Measurements from ENCODE around the gene C10orf67. TPM values are rescaled to one million over a fixed set of nuclear protein-coding genes. Genes with fewer than 3 reads are reported as not detected.
A peak's percentile ranks its signal among the peaks of the same experiment; 100 is the strongest.
"Not testable (repeated sequence)": the region's sequence is repeated elsewhere in the genome, so short reads cannot be mapped to it uniquely, and the experiment has no call there.

Gene C10orf67
- total and polyA plus RNA-seq, 2 donors, result 0.05 to 0.16 TPM

- no peaks in the 10 kb centered on the region for H3K27me3 ChIP-seq (ENCODE audit: control insufficient read depth in 2 of 2, insufficient read depth in 1 of 2, low read length in 1 of 2)
- H3K4me3 ChIP-seq (ENCODE audit: low read length in 2 of 2), result no peak overlapping the region
- 84% methylated on average over 3 of the region's 3 CpGs for WGBS
- H3K4me1 ChIP-seq (ENCODE audit: control insufficient read depth in 2 of 2, insufficient read depth in 2 of 2, low read length in 2 of 2), result no peaks in the 10 kb centered on the region
- H3K9me3 ChIP-seq (ENCODE audit: control insufficient read depth in 2 of 2, insufficient read depth in 1 of 2, low read length in 1 of 2), result no peaks in the 10 kb centered on the region
- H3K27ac ChIP-seq (ENCODE audit: low read depth in 1 of 2, low read length in 1 of 2), result no peak overlapping the region
- H3K36me3 ChIP-seq (ENCODE audit: control insufficient read depth in 2 of 2, insufficient read depth in 2 of 2, low read length in 1 of 2), result no peaks in the 10 kb centered on the region
- no peak for DNase-seq (ENCODE audit: low read depth in 6 of 9, low spot score in 9 of 9)
Observed at GRCh38 chr10:23379686-23380085, 35.1 kb upstream of the C10orf67 start.

GRCh38 chr10:23376229-23376655 is 31.6 kb upstream of the C10orf67 start:
- no peak overlapping the region for H3K4me3 ChIP-seq (ENCODE audit: low read length in 2 of 2)
- 95% methylated on average over 3 of the region's 3 CpGs for WGBS
- H3K9me3 ChIP-seq (ENCODE audit: control insufficient read depth in 2 of 2, insufficient read depth in 1 of 2, low read length in 1 of 2), result no peaks in the 10 kb centered on the region
- H3K27ac ChIP-seq (ENCODE audit: low read depth in 1 of 2, low read length in 1 of 2), result no peak overlapping the region
- no peaks in the 10 kb centered on the region for H3K4me1 ChIP-seq (ENCODE audit: control insufficient read depth in 2 of 2, insufficient read depth in 2 of 2, low read length in 2 of 2)
- H3K27me3 ChIP-seq (ENCODE audit: control insufficient read depth in 2 of 2, insufficient read depth in 1 of 2, low read length in 1 of 2), result no peaks in the 10 kb centered on the region
- no peaks in the 10 kb centered on the region for H3K36me3 ChIP-seq (ENCODE audit: control insufficient read depth in 2 of 2, insufficient read depth in 2 of 2, low read length in 1 of 2)
- peak in 1 of 9 donors; percentile 13 for DNase-seq (ENCODE audit: low read depth in 6 of 9, low spot score in 9 of 9)

DNA sequence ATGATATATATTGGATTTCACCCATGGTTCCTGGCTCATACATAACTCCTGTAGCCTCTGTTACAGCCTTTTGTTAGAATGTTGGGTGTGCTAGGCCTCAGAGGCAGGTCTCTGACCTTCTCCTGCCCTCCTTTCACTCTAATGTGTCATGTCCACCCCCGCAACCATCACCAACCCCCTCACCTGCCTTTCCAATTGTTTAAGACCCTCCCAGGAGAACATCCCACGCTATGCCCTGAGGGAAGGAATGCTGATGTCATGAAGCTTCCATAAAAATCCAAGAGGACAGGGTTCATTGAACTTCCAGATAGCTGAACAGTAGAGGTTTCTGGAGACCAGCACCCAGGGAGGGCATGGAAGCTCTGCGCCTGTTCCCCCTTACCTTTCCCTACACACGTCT is 30.8 kb upstream of the C10orf67 start:
- 94% methylated on average over 4 of the region's 4 CpGs for WGBS
- no peaks in the 10 kb centered on the region for H3K9me3 ChIP-seq (ENCODE audit: control insufficient read depth in 2 of 2, insufficient read depth in 1 of 2, low read length in 1 of 2)
- no peak for DNase-seq (ENCODE audit: low read depth in 6 of 9, low spot score in 9 of 9)
- H3K4me1 ChIP-seq (ENCODE audit: control insufficient read depth in 2 of 2, insufficient read depth in 2 of 2, low read length in 2 of 2), result no peaks in the 10 kb centered on the region
- H3K4me3 ChIP-seq (ENCODE audit: low read length in 2 of 2), result no peak overlapping the region
- H3K36me3 ChIP-seq (ENCODE audit: control insufficient read depth in 2 of 2, insufficient read depth in 2 of 2, low read length in 1 of 2), result no peaks in the 10 kb centered on the region
- H3K27ac ChIP-seq (ENCODE audit: low read depth in 1 of 2, low read length in 1 of 2), result no peak overlapping the region
- no peaks in the 10 kb centered on the region for H3K27me3 ChIP-seq (ENCODE audit: control insufficient read depth in 2 of 2, insufficient read depth in 1 of 2, low read length in 1 of 2)

DNA sequence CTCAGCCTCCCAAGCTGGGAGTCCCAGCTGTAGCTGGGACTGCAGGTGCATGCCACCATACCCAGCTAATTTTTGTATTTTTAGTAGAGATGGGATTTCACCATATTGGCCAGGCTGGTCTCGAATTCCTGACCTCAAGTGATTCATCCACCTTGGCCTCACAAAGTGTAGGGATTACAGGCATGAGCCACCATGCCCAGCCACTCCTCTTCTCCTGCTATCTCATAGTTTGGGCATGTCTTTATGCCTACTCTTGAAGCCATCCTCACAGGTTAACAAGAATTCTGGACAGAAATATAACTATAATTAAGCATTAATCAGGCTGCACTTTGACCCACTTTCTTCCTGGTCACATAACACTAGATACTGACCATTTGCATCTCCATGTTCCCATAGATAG is 28.6 kb upstream of the C10orf67 start:
- no peaks in the 10 kb centered on the region for H3K27me3 ChIP-seq (ENCODE audit: control insufficient read depth in 2 of 2, insufficient read depth in 1 of 2, low read length in 1 of 2)
- no peak for DNase-seq (ENCODE audit: low read depth in 6 of 9, low spot score in 9 of 9)
- WGBS, result 66% methylated on average over 1 of the region's 1 CpG
- no peaks in the 10 kb centered on the region for H3K36me3 ChIP-seq (ENCODE audit: control insufficient read depth in 2 of 2, insufficient read depth in 2 of 2, low read length in 1 of 2)
- H3K27ac ChIP-seq (ENCODE audit: low read depth in 1 of 2, low read length in 1 of 2), result no peak overlapping the region
- H3K4me3 ChIP-seq (ENCODE audit: low read length in 2 of 2), result no peak overlapping the region
- H3K9me3 ChIP-seq (ENCODE audit: control insufficient read depth in 2 of 2, insufficient read depth in 1 of 2, low read length in 1 of 2), result no peaks in the 10 kb centered on the region
- H3K4me1 ChIP-seq (ENCODE audit: control insufficient read depth in 2 of 2, insufficient read depth in 2 of 2, low read length in 2 of 2), result peaks cover 0 to 4% of the 10 kb centered on the region in 2 donors

- Histone ChIP-seq H3K9me3 (ENCODE audit: control insufficient read depth in 2 of 2, insufficient read depth in 1 of 2, low read length in 1 of 2) (no peaks in the 10 kb centered on the region), H3K36me3 (ENCODE audit: control insufficient read depth in 2 of 2, insufficient read depth in 2 of 2, low read length in 1 of 2) (no peaks in the 10 kb centered on the region), H3K4me3 (ENCODE audit: low read length in 2 of 2) (no peak overlapping the region), H3K4me1 (ENCODE audit: control insufficient read depth in 2 of 2, insufficient read depth in 2 of 2, low read length in 2 of 2) (peaks cover 0 to 5% of the 10 kb centered on the region in 2 donors), H3K27me3 (ENCODE audit: control insufficient read depth in 2 of 2, insufficient read depth in 1 of 2, low read length in 1 of 2) (no peaks in the 10 kb centered on the region), H3K27ac (ENCODE audit: low read depth in 1 of 2, low read length in 1 of 2) (no peak overlapping the region)
- DNase-seq (ENCODE audit: low read depth in 6 of 9, low spot score in 9 of 9), result no peak
- WGBS, result 87% methylated on average over 1 of the region's 1 CpG
Observed at GRCh38 chr10:23371073-23371472, 26.5 kb upstream of the C10orf67 start.

- Histone ChIP-seq H3K27me3 (ENCODE audit: control insufficient read depth in 2 of 2, insufficient read depth in 1 of 2, low read length in 1 of 2) (no peaks in the 10 kb centered on the region), H3K9me3 (ENCODE audit: control insufficient read depth in 2 of 2, insufficient read depth in 1 of 2, low read length in 1 of 2) (no peaks in the 10 kb centered on the region), H3K4me3 (ENCODE audit: low read length in 2 of 2) (no peak overlapping the region), H3K27ac (ENCODE audit: low read depth in 1 of 2, low read length in 1 of 2) (no peak overlapping the region), H3K4me1 (ENCODE audit: control insufficient read depth in 2 of 2, insufficient read depth in 2 of 2, low read length in 2 of 2) (peaks cover 0 to 5% of the 10 kb centered on the region in 2 donors), H3K36me3 (ENCODE audit: control insufficient read depth in 2 of 2, insufficient read depth in 2 of 2, low read length in 1 of 2) (no peaks in the 10 kb centered on the region)
- WGBS, result 63% methylated on average over 3 of the region's 3 CpGs
- DNase-seq (ENCODE audit: low read depth in 6 of 9, low spot score in 9 of 9), result no peak
Observed at GRCh38 chr10:23370106-23370505, 25.5 kb upstream of the C10orf67 start.

DNA sequence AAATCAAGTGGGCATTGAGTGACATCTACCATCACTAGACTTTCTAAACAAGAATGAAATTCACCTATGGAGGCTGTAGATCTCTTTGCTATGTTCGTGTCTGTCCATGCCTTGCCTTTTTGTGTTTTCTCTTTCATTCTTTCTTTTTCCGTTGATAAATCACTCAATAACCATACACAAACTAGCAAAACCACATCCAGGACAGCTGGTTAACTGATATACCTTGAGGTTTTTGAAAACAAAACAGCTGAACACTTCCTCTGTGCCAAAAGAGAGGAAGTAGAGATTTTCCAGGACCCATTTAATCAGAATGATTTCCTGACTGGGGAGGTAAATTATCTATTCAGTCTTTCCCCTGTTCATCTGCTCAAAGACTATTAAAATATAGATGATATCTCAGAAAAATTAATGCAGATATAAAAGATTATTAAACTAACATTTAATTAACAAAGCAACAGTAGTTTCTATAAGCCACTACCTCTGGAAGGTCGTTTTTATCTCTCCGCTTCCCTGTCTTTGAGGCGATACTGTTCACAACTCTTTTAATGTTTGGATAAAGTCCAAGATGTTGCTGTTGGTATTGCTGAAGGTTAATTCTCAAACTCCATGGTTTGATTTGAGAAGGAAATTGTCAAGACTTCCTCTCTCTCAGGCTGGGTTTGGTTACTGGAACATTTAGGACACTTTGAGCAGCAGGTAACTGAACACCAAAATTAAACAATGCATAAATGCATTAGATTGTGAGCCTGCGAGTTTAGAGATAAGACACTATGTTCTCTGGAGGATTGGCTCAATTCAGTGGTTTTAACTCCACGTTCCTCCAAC is 24.4 kb upstream of the C10orf67 start:
- no peaks in the 10 kb centered on the region for H3K9me3 ChIP-seq (ENCODE audit: control insufficient read depth in 2 of 2, insufficient read depth in 1 of 2, low read length in 1 of 2)
- 9% methylated on average over 7 of the region's 7 CpGs for WGBS
- DNase-seq (ENCODE audit: low read depth in 6 of 9, low spot score in 9 of 9), result peak in 3 of 9 donors; percentile 14 to 58 (median 16)

GRCh38 chr10:23367896-23368595 is 23.4 kb upstream of the C10orf67 start:
- no peak overlapping the region for H3K27ac ChIP-seq (ENCODE audit: low read depth in 1 of 2, low read length in 1 of 2)
- no peaks in the 10 kb centered on the region for H3K9me3 ChIP-seq (ENCODE audit: control insufficient read depth in 2 of 2, insufficient read depth in 1 of 2, low read length in 1 of 2)
- 82% methylated on average over 6 of the region's 6 CpGs for WGBS
- peaks cover 0 to 5% of the 10 kb centered on the region in 2 donors for H3K4me1 ChIP-seq (ENCODE audit: control insufficient read depth in 2 of 2, insufficient read depth in 2 of 2, low read length in 2 of 2)
- DNase-seq (ENCODE audit: low read depth in 6 of 9, low spot score in 9 of 9), result no peak
- H3K27me3 ChIP-seq (ENCODE audit: control insufficient read depth in 2 of 2, insufficient read depth in 1 of 2, low read length in 1 of 2), result no peaks in the 10 kb centered on the region
- no peak overlapping the region for H3K4me3 ChIP-seq (ENCODE audit: low read length in 2 of 2)
- no peaks in the 10 kb centered on the region for H3K36me3 ChIP-seq (ENCODE audit: control insufficient read depth in 2 of 2, insufficient read depth in 2 of 2, low read length in 1 of 2)

More for the DNA sequence above, 24.4 kb upstream of the C10orf67 start:
- peaks cover 0 to 5% of the 10 kb centered on the region in 2 donors for H3K4me1 ChIP-seq (ENCODE audit: control insufficient read depth in 2 of 2, insufficient read depth in 2 of 2, low read length in 2 of 2)
- no peak overlapping the region for H3K4me3 ChIP-seq (ENCODE audit: low read length in 2 of 2)
- no peaks in the 10 kb centered on the region for H3K36me3 ChIP-seq (ENCODE audit: control insufficient read depth in 2 of 2, insufficient read depth in 2 of 2, low read length in 1 of 2)
- no peak overlapping the region for H3K27ac ChIP-seq (ENCODE audit: low read depth in 1 of 2, low read length in 1 of 2)
- H3K27me3 ChIP-seq (ENCODE audit: control insufficient read depth in 2 of 2, insufficient read depth in 1 of 2, low read length in 1 of 2), result no peaks in the 10 kb centered on the region

DNA sequence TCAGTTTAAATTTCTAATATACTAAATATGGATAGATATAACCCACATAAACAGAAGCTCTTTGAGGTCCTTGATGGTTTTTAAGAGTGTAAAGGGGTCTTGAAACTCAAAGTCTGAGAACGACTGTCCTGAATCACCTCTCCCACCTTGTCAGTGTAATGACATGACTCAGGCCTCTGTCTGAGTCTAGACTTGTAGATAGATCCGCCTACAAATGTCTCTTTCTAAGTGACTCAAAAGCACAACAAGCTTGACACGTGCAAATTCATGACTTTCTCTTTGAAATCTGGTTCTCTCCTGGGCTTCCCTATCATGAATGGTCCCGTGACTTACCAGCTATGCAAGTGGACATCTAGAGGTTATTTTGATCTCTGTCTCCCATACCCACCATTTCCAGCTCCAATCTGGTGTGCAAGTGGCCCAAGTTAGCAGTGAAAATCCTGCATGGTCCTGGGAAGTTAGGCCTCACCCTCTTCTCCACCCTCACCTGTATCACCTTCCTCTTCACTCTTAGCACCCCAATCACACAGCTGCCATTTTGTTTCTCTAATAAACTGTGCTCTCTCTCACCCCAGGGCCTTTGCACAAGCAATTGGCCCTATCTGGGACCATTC is 20.9 kb upstream of the C10orf67 start:
- WGBS, result 88% methylated on average over 4 of the region's 4 CpGs

More for the DNA sequence above, 20.9 kb upstream of the C10orf67 start:
- not testable (repeated sequence) for H3K27ac ChIP-seq (ENCODE audit: low read depth in 1 of 2, low read length in 1 of 2); H3K36me3 ChIP-seq (ENCODE audit: control insufficient read depth in 2 of 2, insufficient read depth in 2 of 2, low read length in 1 of 2); DNase-seq (ENCODE audit: low read depth in 6 of 9, low spot score in 9 of 9); H3K27me3 ChIP-seq (ENCODE audit: control insufficient read depth in 2 of 2, insufficient read depth in 1 of 2, low read length in 1 of 2); H3K9me3 ChIP-seq (ENCODE audit: control insufficient read depth in 2 of 2, insufficient read depth in 1 of 2, low read length in 1 of 2); H3K4me1 ChIP-seq (ENCODE audit: control insufficient read depth in 2 of 2, insufficient read depth in 2 of 2, low read length in 2 of 2); H3K4me3 ChIP-seq (ENCODE audit: low read length in 2 of 2)
